K562 (cell line): Measurements from ENCODE around the gene HOXB6. TPM values are rescaled to one million over a fixed set of nuclear protein-coding genes. Genes with fewer than 3 reads are reported as not detected.
A peak's percentile ranks its signal among the peaks of the same experiment; 100 is the strongest.

ENCODE experiments used
- CEBPB ChIP-seq: fragments of 450-650 bp; IDR thresholded peaks from 2 replicates; pipeline ENCODE4 v1.6.1; 2016; ENCODE audit warnings: missing genetic modification characterization, missing compliant biosample characterization
- GATA2 ChIP-seq: sonication (generic); formaldehyde crosslinking; IDR thresholded peaks from 2 replicates; pipeline ENCODE4 v1.4.0; 2020; ENCODE audit warnings: mild to moderate bottlenecking, missing genetic modification reagents
- KLF1 ChIP-seq: fragments of 450-650 bp; IDR thresholded peaks from 2 replicates; pipeline ENCODE4 v1.6.1; 2016; ENCODE audit warnings: missing genetic modification characterization, missing compliant biosample characterization
- NFATC3 ChIP-seq: fragments of 450-650 bp; IDR thresholded peaks from 2 replicates; pipeline ENCODE4 v1.6.1; 2017; ENCODE audit warnings: mild to moderate bottlenecking
- NFIX ChIP-seq: fragments of 250-450 bp; sonication (Bioruptor Pico); IDR thresholded peaks from 2 replicates; pipeline ENCODE4 v1.4.0; 2020; ENCODE audit warnings: low read depth, mild to moderate bottlenecking, moderate library complexity
- NR2F6 ChIP-seq: fragments of 450-650 bp; formaldehyde crosslinking; IDR thresholded peaks from 2 replicates; pipeline ENCODE4 v1.4.0; 2020; ENCODE audit warnings: mild to moderate bottlenecking
- RFX5 ChIP-seq: IDR thresholded peaks from 2 replicates; pipeline ENCODE4 v1.6.1; 2011; ENCODE audit warnings: low read depth, mild to moderate bottlenecking, improper control_type of control experiment, low read length
- SIN3A ChIP-seq, 2 experiments: fragments of 150-350 bp in 1 of 2; IDR thresholded peaks; 2 replicates each; pipeline ENCODE4 v1.6.1; 2011 to 2016; ENCODE audit warnings: borderline replicate concordance in 2 of 2, low read depth in 2 of 2, low read length in 2 of 2, mild to moderate bottlenecking in 2 of 2, moderate library complexity in 2 of 2; ENCODE audit not compliant: control insufficient read depth in 1 of 2
- SIN3B ChIP-seq: fragments of 450-650 bp; IDR thresholded peaks from 2 replicates; pipeline ENCODE4 v1.6.1; 2017; ENCODE audit warnings: low read depth, mild to moderate bottlenecking, moderate library complexity
- TAF1 ChIP-seq: IDR thresholded peaks from 2 replicates; pipeline ENCODE4 v1.6.1; 2011; ENCODE audit warnings: mild to moderate bottlenecking, low read length, moderate library complexity; ENCODE audit not compliant: insufficient read depth, control insufficient read depth, severe bottlenecking; ENCODE audit errors: extremely low read depth
- TCF7L2 ChIP-seq: fragments of 150-350 bp; IDR thresholded peaks from 2 replicates; pipeline ENCODE4 v1.6.1; 2016; ENCODE audit warnings: low read depth, mild to moderate bottlenecking, low read length, moderate library complexity
- ZNF165 ChIP-seq: fragments of 250-450 bp; sonication (Bioruptor Pico); IDR thresholded peaks from 2 replicates; pipeline ENCODE4 v1.4.0; 2020; ENCODE audit warnings: borderline replicate concordance
- ZNF764 ChIP-seq: fragments of 250-450 bp; sonication (Bioruptor Pico); IDR thresholded peaks from 2 replicates; pipeline ENCODE4 v1.4.0; 2020; ENCODE audit warnings: low read depth, mild to moderate bottlenecking, moderate library complexity
- polyA plus RNA-seq, 8 experiments: library from polyadenylated mRNA; depleted of rRNA in 4 of 8; stranded (reverse) in 5 of 8; unstranded in 3 of 8; fragments of >200 nt; fragmentation: Nextera tagmentation in 2 of 8; fragmentation: Illumina TruSeq in 1 of 8; extraction: Ambion mirVana in 2 of 8; extraction: Trizol in 1 of 8; gene quantifications; 2 replicates each; pipeline versions ENCODE4 v1.2.1 to v1.2.3, GENCODE V29; 2011 to 2014; ENCODE audit warnings: inconsistent platforms in 1 of 8, missing spikeins in 1 of 8
- total RNA-seq, 7 experiments: library from RNA; depleted of rRNA in 6 of 7; stranded (reverse); fragments of >200 nt in 6 of 7; fragmentation: Illumina TruSeq in 2 of 7; extraction: Trizol in 2 of 7; gene quantifications; 2 replicates each; pipeline versions ENCODE4 v1.2.1 to v1.2.3, GENCODE V29; 2011 to 2021; ENCODE audit warnings: low replicate concordance in 1 of 7
- TF ChIP-seq, protein P1 (sequence below): fragments of 450-650 bp; IDR thresholded peaks from 2 replicates; pipeline ENCODE4 v1.6.1; 2017; ENCODE audit warnings: antibody characterized with exemption
- TF ChIP-seq, protein P2 (sequence below): fragments of 450-650 bp; IDR thresholded peaks from 2 replicates; pipeline ENCODE4 v1.7.0; 2016; ENCODE audit warnings: borderline replicate concordance
- TF ChIP-seq, protein P3 (sequence below): fragments of 250-450 bp; sonication (Bioruptor Pico); IDR thresholded peaks from 2 replicates; pipeline ENCODE4 v1.8.0; 2021; ENCODE audit warnings: moderate library complexity, mild to moderate bottlenecking, inconsistent platforms
- TF ChIP-seq, protein P4 (sequence below): fragments of 450-650 bp; conservative IDR thresholded peaks from 2 replicates; pipeline ENCODE4 v1.6.1; 2016; ENCODE audit warnings: missing genetic modification characterization, low read depth, mild to moderate bottlenecking, missing compliant biosample characterization, moderate library complexity
- TF ChIP-seq, protein P5 (sequence below): fragments of 450-650 bp; formaldehyde crosslinking; IDR thresholded peaks from 2 replicates; pipeline ENCODE4 v1.4.0; 2022; ENCODE audit warnings: missing genetic modification characterization

Gene HOXB6
- total and polyA plus RNA-seq, 9 of the 15 experiments (the other 6 are each of a cell fraction or from before 2014, with no cell fraction given): 1.2 to 14.8 (median 4.9) TPM

DNA sequence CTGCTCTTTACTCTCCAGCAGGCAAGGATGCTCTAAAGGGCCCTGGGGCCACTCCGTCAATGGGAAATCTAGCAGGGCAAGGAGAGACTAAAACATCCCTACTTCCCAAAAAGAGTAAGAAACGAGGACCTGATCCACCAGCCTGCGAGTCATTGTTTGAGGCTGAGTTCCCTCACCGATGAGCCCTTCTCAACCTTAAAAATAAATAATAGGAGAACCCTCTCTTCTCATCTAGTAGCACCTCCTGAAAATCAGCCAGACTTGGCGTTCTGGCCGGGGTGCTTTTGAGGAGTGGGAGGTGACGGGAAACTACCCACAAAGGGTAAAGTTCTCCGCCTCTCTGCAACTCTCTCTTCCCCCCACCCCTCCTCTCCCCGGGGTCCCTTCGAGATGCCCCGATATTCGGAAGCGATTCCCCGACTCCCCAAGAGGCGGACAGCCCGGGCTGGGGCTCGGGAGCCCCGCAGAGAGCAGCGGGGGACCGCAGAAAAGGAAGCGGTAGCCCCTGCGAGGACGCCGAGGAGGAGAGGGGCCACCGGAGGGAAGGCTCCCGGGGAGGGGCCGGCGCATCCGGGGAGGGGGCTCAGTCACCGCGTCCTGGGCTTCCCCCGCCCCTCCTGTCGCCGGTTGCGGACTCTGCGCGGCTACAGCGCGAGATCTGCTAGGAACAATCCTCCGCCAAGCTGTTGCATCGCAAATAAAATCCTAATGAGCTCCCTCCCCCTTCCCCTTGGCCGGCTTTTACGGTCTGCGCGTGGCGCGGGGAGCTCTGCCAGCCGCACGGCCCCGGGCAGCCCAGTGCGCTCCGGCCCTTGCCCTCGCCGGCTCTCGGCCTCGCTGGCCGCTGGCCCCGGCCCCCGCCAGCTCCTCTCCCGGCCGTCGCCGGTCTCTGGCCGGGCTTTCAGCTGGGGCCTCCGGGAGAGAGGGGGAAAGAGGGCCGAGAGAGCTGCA, 20.0 kb upstream of the HOXB6 start (continued):
- TF ChIP-seq, protein P1, sequence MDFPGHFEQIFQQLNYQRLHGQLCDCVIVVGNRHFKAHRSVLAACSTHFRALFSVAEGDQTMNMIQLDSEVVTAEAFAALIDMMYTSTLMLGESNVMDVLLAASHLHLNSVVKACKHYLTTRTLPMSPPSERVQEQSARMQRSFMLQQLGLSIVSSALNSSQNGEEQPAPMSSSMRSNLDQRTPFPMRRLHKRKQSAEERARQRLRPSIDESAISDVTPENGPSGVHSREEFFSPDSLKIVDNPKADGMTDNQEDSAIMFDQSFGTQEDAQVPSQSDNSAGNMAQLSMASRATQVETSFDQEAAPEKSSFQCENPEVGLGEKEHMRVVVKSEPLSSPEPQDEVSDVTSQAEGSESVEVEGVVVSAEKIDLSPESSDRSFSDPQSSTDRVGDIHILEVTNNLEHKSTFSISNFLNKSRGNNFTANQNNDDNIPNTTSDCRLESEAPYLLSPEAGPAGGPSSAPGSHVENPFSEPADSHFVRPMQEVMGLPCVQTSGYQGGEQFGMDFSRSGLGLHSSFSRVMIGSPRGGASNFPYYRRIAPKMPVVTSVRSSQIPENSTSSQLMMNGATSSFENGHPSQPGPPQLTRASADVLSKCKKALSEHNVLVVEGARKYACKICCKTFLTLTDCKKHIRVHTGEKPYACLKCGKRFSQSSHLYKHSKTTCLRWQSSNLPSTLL: no peak
- TF ChIP-seq, protein P2, sequence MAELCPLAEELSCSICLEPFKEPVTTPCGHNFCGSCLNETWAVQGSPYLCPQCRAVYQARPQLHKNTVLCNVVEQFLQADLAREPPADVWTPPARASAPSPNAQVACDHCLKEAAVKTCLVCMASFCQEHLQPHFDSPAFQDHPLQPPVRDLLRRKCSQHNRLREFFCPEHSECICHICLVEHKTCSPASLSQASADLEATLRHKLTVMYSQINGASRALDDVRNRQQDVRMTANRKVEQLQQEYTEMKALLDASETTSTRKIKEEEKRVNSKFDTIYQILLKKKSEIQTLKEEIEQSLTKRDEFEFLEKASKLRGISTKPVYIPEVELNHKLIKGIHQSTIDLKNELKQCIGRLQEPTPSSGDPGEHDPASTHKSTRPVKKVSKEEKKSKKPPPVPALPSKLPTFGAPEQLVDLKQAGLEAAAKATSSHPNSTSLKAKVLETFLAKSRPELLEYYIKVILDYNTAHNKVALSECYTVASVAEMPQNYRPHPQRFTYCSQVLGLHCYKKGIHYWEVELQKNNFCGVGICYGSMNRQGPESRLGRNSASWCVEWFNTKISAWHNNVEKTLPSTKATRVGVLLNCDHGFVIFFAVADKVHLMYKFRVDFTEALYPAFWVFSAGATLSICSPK: no peak
- no peak for TF ChIP-seq GATA2 (CRISPR knock-in tag)
- no peak for TF ChIP-seq RFX5
- TF ChIP-seq TCF7L2: no peak
- TF ChIP-seq, protein P3, sequence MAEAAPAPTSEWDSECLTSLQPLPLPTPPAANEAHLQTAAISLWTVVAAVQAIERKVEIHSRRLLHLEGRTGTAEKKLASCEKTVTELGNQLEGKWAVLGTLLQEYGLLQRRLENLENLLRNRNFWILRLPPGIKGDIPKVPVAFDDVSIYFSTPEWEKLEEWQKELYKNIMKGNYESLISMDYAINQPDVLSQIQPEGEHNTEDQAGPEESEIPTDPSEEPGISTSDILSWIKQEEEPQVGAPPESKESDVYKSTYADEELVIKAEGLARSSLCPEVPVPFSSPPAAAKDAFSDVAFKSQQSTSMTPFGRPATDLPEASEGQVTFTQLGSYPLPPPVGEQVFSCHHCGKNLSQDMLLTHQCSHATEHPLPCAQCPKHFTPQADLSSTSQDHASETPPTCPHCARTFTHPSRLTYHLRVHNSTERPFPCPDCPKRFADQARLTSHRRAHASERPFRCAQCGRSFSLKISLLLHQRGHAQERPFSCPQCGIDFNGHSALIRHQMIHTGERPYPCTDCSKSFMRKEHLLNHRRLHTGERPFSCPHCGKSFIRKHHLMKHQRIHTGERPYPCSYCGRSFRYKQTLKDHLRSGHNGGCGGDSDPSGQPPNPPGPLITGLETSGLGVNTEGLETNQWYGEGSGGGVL (CRISPR knock-in tag): no peak
- TF ChIP-seq, protein P4, sequence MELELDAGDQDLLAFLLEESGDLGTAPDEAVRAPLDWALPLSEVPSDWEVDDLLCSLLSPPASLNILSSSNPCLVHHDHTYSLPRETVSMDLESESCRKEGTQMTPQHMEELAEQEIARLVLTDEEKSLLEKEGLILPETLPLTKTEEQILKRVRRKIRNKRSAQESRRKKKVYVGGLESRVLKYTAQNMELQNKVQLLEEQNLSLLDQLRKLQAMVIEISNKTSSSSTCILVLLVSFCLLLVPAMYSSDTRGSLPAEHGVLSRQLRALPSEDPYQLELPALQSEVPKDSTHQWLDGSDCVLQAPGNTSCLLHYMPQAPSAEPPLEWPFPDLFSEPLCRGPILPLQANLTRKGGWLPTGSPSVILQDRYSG (tag): no peak
- no peak for TF ChIP-seq SIN3A (IDR thresholded peaks at IDR 0.05; ENCODE audit: borderline replicate concordance in 2 of 2, control insufficient read depth in 1 of 2, low read depth in 2 of 2, low read length in 2 of 2)
- no peak for TF ChIP-seq ZNF165
- no peak for TF ChIP-seq NFIX (CRISPR knock-in tag)
- TF ChIP-seq CEBPB (tag): no peak
- TF ChIP-seq KLF1 (tag): no peak
- no peak for TF ChIP-seq ZNF764
- no peak for TF ChIP-seq NFATC3
- TF ChIP-seq NR2F6 (CRISPR knock-in tag): no peak
- peak; percentile 14 for TF ChIP-seq TAF1
- TF ChIP-seq, protein P5, sequence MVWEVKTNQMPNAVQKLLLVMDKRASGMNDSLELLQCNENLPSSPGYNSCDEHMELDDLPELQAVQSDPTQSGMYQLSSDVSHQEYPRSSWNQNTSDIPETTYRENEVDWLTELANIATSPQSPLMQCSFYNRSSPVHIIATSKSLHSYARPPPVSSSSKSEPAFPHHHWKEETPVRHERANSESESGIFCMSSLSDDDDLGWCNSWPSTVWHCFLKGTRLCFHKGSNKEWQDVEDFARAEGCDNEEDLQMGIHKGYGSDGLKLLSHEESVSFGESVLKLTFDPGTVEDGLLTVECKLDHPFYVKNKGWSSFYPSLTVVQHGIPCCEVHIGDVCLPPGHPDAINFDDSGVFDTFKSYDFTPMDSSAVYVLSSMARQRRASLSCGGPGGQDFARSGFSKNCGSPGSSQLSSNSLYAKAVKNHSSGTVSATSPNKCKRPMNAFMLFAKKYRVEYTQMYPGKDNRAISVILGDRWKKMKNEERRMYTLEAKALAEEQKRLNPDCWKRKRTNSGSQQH (CRISPR knock-in tag): no peak
- 0 out of 2 replicates have a peak, but pooled peaks have one; percentile 17 for TF ChIP-seq SIN3B
